DND-41 (cell line): Measurements from ENCODE around the gene MIDN.

ENCODE experiments used
- ATAC-seq: fragments of 200-7000 bp; cut with Tn5 transposase; 3 replicates; pipeline ENCODE4 v1.9.1; 2021; ENCODE audit warnings: low read depth; ENCODE audit not compliant: insufficient read depth
- DNase-seq: peaks from one replicate; pipeline ENCODE4 v3.0.0-alpha.2; 2020
- H2AFZ ChIP-seq: 2 replicates; pipeline ENCODE4 v1.6.0; 2012; ENCODE audit warnings: low read depth, low read length
- H3K27ac ChIP-seq: 2 replicates; pipeline ENCODE4 v1.5.1; 2012; ENCODE audit warnings: low read length, inconsistent platforms
- H3K27me3 ChIP-seq: fragments of 200-600 bp; sonication (generic); 2 replicates; pipeline ENCODE4 v1.6.0; 2012; ENCODE audit warnings: low read length, mild to moderate bottlenecking, inconsistent platforms; ENCODE audit not compliant: insufficient read depth, poor library complexity
- H3K36me3 ChIP-seq: 2 replicates; pipeline ENCODE4 v1.5.1; 2012; ENCODE audit warnings: low read length, inconsistent platforms; ENCODE audit not compliant: insufficient read depth
- H3K4me1 ChIP-seq: 2 replicates; pipeline ENCODE4 v1.5.1; 2012; ENCODE audit warnings: mild to moderate bottlenecking, low read length; ENCODE audit not compliant: insufficient read depth
- H3K4me2 ChIP-seq: 2 replicates; pipeline ENCODE4 v1.6.0; 2012; ENCODE audit warnings: mild to moderate bottlenecking, moderate library complexity, low read length, inconsistent platforms; ENCODE audit not compliant: insufficient read depth
- H3K4me3 ChIP-seq, 2 experiments: fragments of 200-600 bp in 1 of 2; shearing (Covaris generic) in 1 of 2; 2 replicates each; pipeline ENCODE4 v1.5.1; 2012 to 2016; ENCODE audit warnings: inconsistent platforms in 2 of 2, low read length in 2 of 2, mild to moderate bottlenecking in 2 of 2, low read depth in 1 of 2, moderate library complexity in 1 of 2
- H3K79me2 ChIP-seq: 2 replicates; pipeline ENCODE4 v1.6.0; 2012; ENCODE audit warnings: low read length, inconsistent platforms; ENCODE audit not compliant: insufficient read depth
- H3K9ac ChIP-seq: 2 replicates; pipeline ENCODE4 v1.6.0; 2012; ENCODE audit warnings: low read depth, mild to moderate bottlenecking, inconsistent platforms, low read length, moderate library complexity
- H3K9me3 ChIP-seq: 2 replicates; pipeline ENCODE4 v1.5.1; 2012; ENCODE audit warnings: low read length, moderate library complexity, mild to moderate bottlenecking, inconsistent platforms; ENCODE audit not compliant: insufficient read depth, severe bottlenecking
- H4K20me1 ChIP-seq: 2 replicates; pipeline ENCODE4 v1.6.0; 2012; ENCODE audit warnings: low read length; ENCODE audit not compliant: insufficient read depth
- EZH2 ChIP-seq: IDR thresholded peaks from 3 replicates; pipeline ENCODE4 v1.6.1; 2012; ENCODE audit warnings: borderline replicate concordance, low read depth, mild to moderate bottlenecking, moderate library complexity, low read length, inconsistent platforms; ENCODE audit not compliant: severe bottlenecking
- TF ChIP-seq, protein P1 (sequence below): IDR thresholded peaks from 2 replicates; pipeline ENCODE4 v1.5.1; 2012; ENCODE audit warnings: borderline replicate concordance, low read length, moderate library complexity, mild to moderate bottlenecking; ENCODE audit not compliant: poor library complexity, severe bottlenecking; ENCODE audit errors: extremely low read depth

MIDN gene

DNA sequence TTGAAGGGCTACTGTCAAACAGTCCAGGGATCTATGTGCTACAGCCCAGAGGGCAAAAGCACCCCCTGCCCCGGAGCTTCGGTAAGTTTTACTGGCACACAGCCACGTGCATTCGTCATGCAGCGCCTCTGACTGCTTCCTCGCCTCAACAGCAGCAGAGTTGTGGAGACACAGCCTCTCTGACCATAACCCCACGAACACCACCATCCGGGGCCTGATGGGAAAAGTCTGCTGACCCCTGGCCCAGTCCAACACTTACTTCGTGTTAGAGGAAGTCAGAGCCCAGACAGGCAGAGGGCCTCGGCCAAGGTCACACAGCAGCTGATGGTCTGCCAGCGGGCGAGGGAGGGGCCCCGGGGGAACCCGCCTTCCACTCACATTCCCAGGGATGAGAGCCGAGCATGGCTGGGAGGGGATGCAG is 15.7 kb upstream of the MIDN start:
- no peak for TF ChIP-seq EZH2
- TF ChIP-seq, protein P1, sequence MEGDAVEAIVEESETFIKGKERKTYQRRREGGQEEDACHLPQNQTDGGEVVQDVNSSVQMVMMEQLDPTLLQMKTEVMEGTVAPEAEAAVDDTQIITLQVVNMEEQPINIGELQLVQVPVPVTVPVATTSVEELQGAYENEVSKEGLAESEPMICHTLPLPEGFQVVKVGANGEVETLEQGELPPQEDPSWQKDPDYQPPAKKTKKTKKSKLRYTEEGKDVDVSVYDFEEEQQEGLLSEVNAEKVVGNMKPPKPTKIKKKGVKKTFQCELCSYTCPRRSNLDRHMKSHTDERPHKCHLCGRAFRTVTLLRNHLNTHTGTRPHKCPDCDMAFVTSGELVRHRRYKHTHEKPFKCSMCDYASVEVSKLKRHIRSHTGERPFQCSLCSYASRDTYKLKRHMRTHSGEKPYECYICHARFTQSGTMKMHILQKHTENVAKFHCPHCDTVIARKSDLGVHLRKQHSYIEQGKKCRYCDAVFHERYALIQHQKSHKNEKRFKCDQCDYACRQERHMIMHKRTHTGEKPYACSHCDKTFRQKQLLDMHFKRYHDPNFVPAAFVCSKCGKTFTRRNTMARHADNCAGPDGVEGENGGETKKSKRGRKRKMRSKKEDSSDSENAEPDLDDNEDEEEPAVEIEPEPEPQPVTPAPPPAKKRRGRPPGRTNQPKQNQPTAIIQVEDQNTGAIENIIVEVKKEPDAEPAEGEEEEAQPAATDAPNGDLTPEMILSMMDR: no peak
- H3K9me3 ChIP-seq: no peaks in the 10 kb centered on the region
- ATAC-seq (no peak), DNase-seq (no peak)
- H3K79me2 ChIP-seq: no peaks in the 10 kb centered on the region
- no peak overlapping the region for H3K4me3 ChIP-seq
- H2AFZ ChIP-seq: no peak overlapping the region
- no peak overlapping the region for H3K4me2 ChIP-seq
- H3K27ac ChIP-seq: no peak overlapping the region
- H3K9ac ChIP-seq: no peak overlapping the region
- peaks cover under 1% of the 10 kb centered on the region; the same call in 1 of the 2 replicates for H3K36me3 ChIP-seq
- H4K20me1 ChIP-seq: no peaks in the 10 kb centered on the region
- H3K27me3 ChIP-seq: peaks cover 6% of the 10 kb centered on the region
- peaks cover 9% of the 10 kb centered on the region for H3K4me1 ChIP-seq

DNA sequence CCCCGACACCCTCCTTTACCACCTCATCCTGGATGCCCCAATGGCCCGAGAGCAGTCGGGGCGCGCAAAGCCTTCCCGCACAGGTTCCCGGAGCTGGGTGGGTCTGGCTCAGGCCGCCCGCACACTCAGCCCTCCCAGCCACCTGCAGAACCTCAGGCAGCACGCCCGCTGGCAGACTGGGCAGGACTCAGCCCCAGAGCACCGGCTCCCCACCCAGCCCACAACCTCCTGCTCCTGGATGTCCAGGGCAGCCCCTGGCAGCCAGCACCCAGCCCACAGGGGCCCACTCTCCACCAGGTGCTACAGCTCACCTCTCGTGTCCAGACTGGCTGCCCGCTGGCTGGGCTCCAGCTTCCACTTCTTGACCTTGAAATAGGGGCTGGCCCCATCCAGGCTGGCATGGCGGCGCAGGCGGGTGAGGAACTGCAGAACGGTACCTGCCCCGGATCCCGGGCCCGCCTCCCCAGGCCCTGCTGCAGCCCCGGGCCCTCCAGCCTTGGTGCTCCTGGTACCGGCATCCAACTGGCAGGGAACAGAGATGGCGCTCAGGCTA is 15.2 kb upstream of the MIDN start:
- Histone ChIP-seq H3K27me3 (peaks cover 6% of the 10 kb centered on the region), H3K27ac (no peak overlapping the region)

DNA sequence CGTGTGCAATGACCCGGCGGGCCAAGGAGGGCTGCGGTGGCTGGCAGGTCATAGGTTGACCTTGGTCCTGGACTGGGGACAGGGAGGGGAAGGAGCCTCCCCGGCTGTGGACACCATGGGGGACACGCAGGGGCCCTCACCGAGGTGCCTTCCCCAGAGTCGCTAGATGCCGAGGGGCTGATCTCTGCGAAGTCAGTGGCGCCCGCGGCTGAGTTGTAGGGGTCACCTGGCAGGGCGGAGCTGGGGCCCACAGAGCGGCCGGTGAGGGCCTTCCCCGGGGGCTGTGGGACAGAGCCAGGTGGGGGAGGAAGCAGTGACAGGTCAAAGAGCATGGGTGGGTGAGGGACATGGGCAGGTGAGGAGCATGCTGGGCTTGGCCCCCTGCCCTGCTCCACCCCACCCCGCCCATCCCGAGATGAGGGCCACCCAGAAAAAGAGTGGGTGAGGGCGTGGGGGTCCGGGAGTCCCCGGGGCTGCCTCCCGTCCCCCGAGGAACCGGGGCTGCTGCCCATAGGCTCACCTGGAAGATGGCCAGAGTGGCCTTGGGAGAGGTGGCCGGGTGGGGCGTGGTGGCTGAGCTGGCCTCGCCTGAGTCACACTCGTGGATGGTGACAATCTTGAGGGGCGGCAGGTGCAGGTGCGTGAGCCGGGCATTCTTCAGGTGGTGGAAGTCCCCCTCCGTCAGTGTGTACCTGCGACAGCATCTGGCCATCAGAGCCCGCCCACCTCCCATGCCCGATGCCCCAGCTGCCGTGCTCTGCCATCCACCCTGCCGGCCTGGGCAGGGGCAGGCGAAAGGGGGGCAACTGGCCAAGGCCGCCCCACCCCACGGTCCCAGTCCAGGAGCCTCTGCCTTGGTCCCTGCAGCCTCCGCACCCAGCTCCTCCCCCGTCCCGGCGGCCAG is 14.1 kb upstream of the MIDN start:
- Histone ChIP-seq H3K79me2 (no peaks in the 10 kb centered on the region), H3K4me1 (peaks cover 16% of the 10 kb centered on the region), H3K27ac (no peak overlapping the region), H3K9ac (no peak overlapping the region), H3K4me3 (no peak overlapping the region), H3K27me3 (peaks cover 6% of the 10 kb centered on the region), H3K36me3 (no peaks in the 10 kb centered on the region), H3K9me3 (no peaks in the 10 kb centered on the region), H4K20me1 (no peaks in the 10 kb centered on the region), H2AFZ (no peak overlapping the region), H3K4me2 (no peak overlapping the region)
- DNase-seq (no peak), ATAC-seq (no peak)
- TF ChIP-seq, protein P1: no peak
- no peak for TF ChIP-seq EZH2

More for the DNA sequence above, 15.2 kb upstream of the MIDN start:
- no peak for ATAC-seq
- Histone ChIP-seq H3K79me2 (no peaks in the 10 kb centered on the region), H3K9me3 (no peaks in the 10 kb centered on the region), H3K4me1 (peaks cover 12% of the 10 kb centered on the region), H3K4me3 (no peak overlapping the region), H4K20me1 (no peaks in the 10 kb centered on the region), H3K4me2 (no peak overlapping the region), H2AFZ (no peak overlapping the region), H3K36me3 (no peaks in the 10 kb centered on the region), H3K9ac (no peak overlapping the region)
- no peak for TF ChIP-seq EZH2
- TF ChIP-seq, protein P1: no peak
- no peak for DNase-seq
